K562 (cell line): Measurements from ENCODE around the gene KSR2.

Experiments used
- CTCF ChIP-seq, 3 experiments: IDR thresholded peaks in 2 of 3; conservative IDR thresholded peaks in 1 of 3; 2 replicates each; pipeline ENCODE4 v1.5.1; 2011 to 2012; ENCODE audit warnings: low read length in 3 of 3, mild to moderate bottlenecking in 3 of 3, control low read depth in 2 of 3, improper control_type of control experiment in 1 of 3, inconsistent platforms in 1 of 3, low read depth in 1 of 3, mixed read lengths in 1 of 3, moderate library complexity in 1 of 3; ENCODE audit not compliant: insufficient read depth in 2 of 3
- EP300 ChIP-seq: IDR thresholded peaks from 2 replicates; pipeline ENCODE4 v1.6.1; 2012; ENCODE audit warnings: low read length, improper control_type of control experiment
- FOSL1 ChIP-seq: fragments of 200-800 bp; sonication (Bioruptor generic); conservative IDR thresholded peaks from 2 replicates; pipeline ENCODE4 v1.6.1; 2016; ENCODE audit warnings: missing genetic modification characterization, missing compliant biosample characterization
- KAT2B ChIP-seq: IDR thresholded peaks from one replicate; pipeline ENCODE4 v1.6.1; 2012; ENCODE audit warnings: low read depth, mild to moderate bottlenecking, control low read depth, inconsistent platforms, low read length, moderate library complexity
- PTBP1 ChIP-seq: fragments of 200-400 bp; formaldehyde crosslinking; IDR thresholded peaks from 2 replicates; pipeline ENCODE4 v1.6.1; 2017; ENCODE audit warnings: low read depth, low read length
- RAD51 ChIP-seq: fragments of 450-650 bp; IDR thresholded peaks from 2 replicates; pipeline ENCODE4 v1.7.1; 2016; ENCODE audit warnings: low read depth, mild to moderate bottlenecking, borderline replicate concordance
- SIN3A ChIP-seq, 2 experiments: fragments of 150-350 bp in 1 of 2; IDR thresholded peaks; 2 replicates each; pipeline ENCODE4 v1.6.1; 2011 to 2016; ENCODE audit warnings: borderline replicate concordance in 2 of 2, low read depth in 2 of 2, low read length in 2 of 2, mild to moderate bottlenecking in 2 of 2, moderate library complexity in 2 of 2; ENCODE audit not compliant: control insufficient read depth in 1 of 2
- ZBTB1 ChIP-seq: sonication (generic); formaldehyde crosslinking; IDR thresholded peaks from 2 replicates; pipeline ENCODE4 v1.8.1; 2023; ENCODE audit warnings: missing genetic modification reagents, low read depth, mild to moderate bottlenecking, borderline replicate concordance
- ZNF324 ChIP-seq: fragments of 250-450 bp; sonication (Bioruptor Pico); IDR thresholded peaks from 2 replicates; pipeline ENCODE4 v1.4.0; 2020; ENCODE audit warnings: mild to moderate bottlenecking
- TF ChIP-seq, protein P1 (sequence below): IDR thresholded peaks from 3 replicates; pipeline ENCODE4 v1.6.1; 2011; ENCODE audit warnings: borderline replicate concordance, mild to moderate bottlenecking; ENCODE audit not compliant: insufficient read length, insufficient read depth

- no peak for TF ChIP-seq CTCF (IDR thresholded peaks at IDR 0.05 in 2 of 3, conservative IDR thresholded peaks at IDR 0.05 in 1 of 3; ENCODE audit: insufficient read depth in 2 of 3, low read depth in 1 of 3, low read length in 3 of 3)
- TF ChIP-seq ZBTB1 (CRISPR knock-in tag) = no peak
- TF ChIP-seq ZNF324 = no peak
- TF ChIP-seq PTBP1 = no peak
- TF ChIP-seq FOSL1 (tag) = no peak
- TF ChIP-seq, protein P1, sequence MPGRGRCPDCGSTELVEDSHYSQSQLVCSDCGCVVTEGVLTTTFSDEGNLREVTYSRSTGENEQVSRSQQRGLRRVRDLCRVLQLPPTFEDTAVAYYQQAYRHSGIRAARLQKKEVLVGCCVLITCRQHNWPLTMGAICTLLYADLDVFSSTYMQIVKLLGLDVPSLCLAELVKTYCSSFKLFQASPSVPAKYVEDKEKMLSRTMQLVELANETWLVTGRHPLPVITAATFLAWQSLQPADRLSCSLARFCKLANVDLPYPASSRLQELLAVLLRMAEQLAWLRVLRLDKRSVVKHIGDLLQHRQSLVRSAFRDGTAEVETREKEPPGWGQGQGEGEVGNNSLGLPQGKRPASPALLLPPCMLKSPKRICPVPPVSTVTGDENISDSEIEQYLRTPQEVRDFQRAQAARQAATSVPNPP = no peak
- no peak for TF ChIP-seq SIN3A (IDR thresholded peaks at IDR 0.05; ENCODE audit: borderline replicate concordance in 2 of 2, control insufficient read depth in 1 of 2, low read depth in 2 of 2, low read length in 2 of 2)
- no peak for TF ChIP-seq EP300
- TF ChIP-seq KAT2B = no peak
- TF ChIP-seq RAD51 = no peak
Observed at GRCh38 chr12:117819160-117819559, 149.6 kb downstream of the KSR2 start.
